GM12891 (cell line): ENCODE measurements around the gene OLIG2.

Experiments used
- PAX5 ChIP-seq: IDR thresholded peaks from 2 replicates; pipeline ENCODE4 v1.6.1; 2011; ENCODE audit warnings: low read length, moderate library complexity, mild to moderate bottlenecking; ENCODE audit not compliant: insufficient read depth, severe bottlenecking
- POLR2A ChIP-seq: IDR thresholded peaks from 2 replicates; pipeline ENCODE4 v1.6.1; 2011; ENCODE audit warnings: low read depth, low read length, control low read depth
- POLR2AphosphoS5 ChIP-seq: IDR thresholded peaks from 2 replicates; pipeline ENCODE4 v1.6.1; 2011; ENCODE audit warnings: low read depth, low read length, control low read depth
- POU2F2 ChIP-seq: IDR thresholded peaks from 2 replicates; pipeline ENCODE4 v1.6.1; 2011; ENCODE audit warnings: low read depth, mild to moderate bottlenecking, control low read depth, low read length, moderate library complexity
- SPI1 ChIP-seq: IDR thresholded peaks from 2 replicates; pipeline ENCODE4 v1.6.1; 2011; ENCODE audit warnings: low read depth, low read length, control low read depth

DNA sequence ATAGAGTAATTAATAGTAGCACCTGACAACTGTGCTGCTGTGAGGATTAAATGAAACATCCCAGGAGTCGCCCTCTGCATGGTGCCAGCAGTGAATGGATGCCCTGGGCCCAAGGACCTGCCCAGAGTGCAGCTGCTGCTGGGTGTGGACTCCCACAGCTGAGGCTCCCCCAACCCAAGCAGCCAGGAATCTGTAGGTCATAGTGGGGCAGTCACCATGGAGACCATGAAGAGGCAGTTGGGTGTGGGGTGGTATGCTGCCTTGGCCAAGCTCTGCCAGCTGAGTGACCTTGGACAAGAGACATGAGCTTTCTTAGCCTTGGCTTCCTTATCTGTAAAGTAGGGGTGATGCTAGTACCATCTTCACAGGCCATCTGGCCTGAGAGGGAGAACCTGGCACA lies 9.4 kb downstream of the OLIG2 start:
- no peak for TF ChIP-seq POLR2A
- no peak for TF ChIP-seq POLR2AphosphoS5
- TF ChIP-seq POU2F2, result no peak
- no peak for TF ChIP-seq SPI1
- TF ChIP-seq PAX5, result no peak
